NT2/D1 (cell line): ENCODE results near the gene BCOR.

Experiments used
- SUZ12 ChIP-seq: IDR thresholded peaks from 2 replicates; pipeline ENCODE4 v1.6.1; 2011; ENCODE audit not compliant: insufficient read length, insufficient read depth; ENCODE audit errors: extremely low read depth
- YY1 ChIP-seq: IDR thresholded peaks from 2 replicates; pipeline ENCODE4 v1.6.1; 2011; ENCODE audit not compliant: insufficient read length, insufficient read depth

DNA sequence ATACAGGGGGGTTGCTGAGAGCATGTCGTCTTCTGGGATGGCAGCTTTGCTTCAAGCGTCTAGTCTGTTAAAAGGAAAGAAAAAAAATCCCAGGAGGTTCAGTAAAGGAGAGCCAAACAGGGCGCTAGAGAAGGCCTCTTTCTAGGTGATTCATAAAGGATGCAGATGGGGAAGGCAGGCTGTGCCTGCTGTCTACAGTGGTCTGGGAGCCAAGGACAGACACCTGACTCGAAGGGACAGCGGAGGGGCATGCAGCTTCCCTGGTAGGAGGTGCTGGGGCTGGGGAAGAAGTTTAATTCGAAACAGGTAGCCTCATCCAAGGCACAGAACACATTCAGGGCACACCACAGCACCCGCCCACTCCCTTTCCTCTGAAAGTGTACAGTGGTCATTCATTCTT lies 19.9 kb downstream of the BCOR start:
- TF ChIP-seq SUZ12 (no peak), YY1 (no peak)
